ENCODE results near the gene NECTIN2. TPM values are rescaled to one million over a fixed set of nuclear protein-coding genes. Genes with fewer than 3 reads are reported as not detected.
"Not testable (repeated sequence)": the region's sequence is repeated elsewhere in the genome, so short reads cannot be mapped to it uniquely, and the experiment has no call there.

Gene NECTIN2
- total RNA-seq, 2 experiments from 2014 or later: 1.8 to 1.9 TPM

GRCh38 chr19:44887648-44888047, 41.6 kb downstream of the NECTIN2 start:
- Histone ChIP-seq H3K27ac (ENCODE audit: low read depth in 1 of 2, low read length in 2 of 2) (no peak overlapping the region), H3K4me1 (ENCODE audit: insufficient read depth, low read length) (peaks cover 23% of the 10 kb centered on the region), H3K36me3 (ENCODE audit: insufficient read depth, low read length) (peaks cover 3% of the 10 kb centered on the region), H3K9me3 (ENCODE audit: control insufficient read depth in 1 of 2, insufficient read depth in 1 of 2, low read length in 2 of 2) (no peaks in the 10 kb centered on the region), H3K4me3 (ENCODE audit: low read length) (no peak overlapping the region), H3K27me3 (ENCODE audit: control insufficient read depth in 1 of 2, insufficient read depth in 2 of 2, low read length in 2 of 2) (no peaks in the 10 kb centered on the region)
- ATAC-seq (ENCODE audit: poor library complexity) (no peak), DNase-seq (no peak)
- Mint-ChIP-seq H3K9me3 (no peaks in the 10 kb centered on the region), H3K27me3 (no peaks in the 10 kb centered on the region), H3K4me3 (peak overlapping the region; percentile 35), H3K4me1 (ENCODE audit: low read depth) (peaks cover 21% of the 10 kb centered on the region), H3K36me3 (ENCODE audit: low read depth) (peaks cover 13% of the 10 kb centered on the region), H3K27ac (no peak overlapping the region)
- intact Hi-C loops (cut with DNase I, micrococcal nuclease): no loop called here
- POLR2A ChIA-PET: no interaction called here
- CTCF ChIA-PET: no interaction called here
- TF ChIP-seq CTCF (IDR thresholded peaks at IDR 0.05): no peak

DNA sequence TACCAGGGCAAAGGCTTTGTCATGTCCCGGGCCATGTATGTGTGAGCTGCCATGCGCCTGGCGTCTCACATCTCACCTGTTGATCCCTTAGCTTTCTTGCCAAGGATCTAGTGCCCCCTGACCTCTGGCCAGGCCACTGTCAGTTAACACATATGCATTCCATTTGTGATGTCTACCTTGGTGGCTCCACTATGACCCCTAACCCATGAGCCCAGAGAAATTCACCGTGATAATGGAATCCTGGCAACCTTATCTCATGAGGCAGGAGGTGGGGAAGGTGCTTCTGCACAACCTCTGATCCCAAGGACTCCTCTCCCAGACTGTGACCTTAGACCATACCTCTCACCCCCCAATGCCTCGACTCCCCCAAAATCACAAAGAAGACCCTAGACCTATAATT, 42.2 kb downstream of the NECTIN2 start:
- POLR2A ChIA-PET; H3K27me3 Mint-ChIP-seq; DNase-seq; H3K36me3 ChIP-seq (ENCODE audit: insufficient read depth, low read length); H3K9me3 ChIP-seq (ENCODE audit: control insufficient read depth in 1 of 2, insufficient read depth in 1 of 2, low read length in 2 of 2); H3K4me3 ChIP-seq (ENCODE audit: low read length); H3K27ac Mint-ChIP-seq; intact Hi-C loops (cut with DNase I, micrococcal nuclease); ATAC-seq (ENCODE audit: poor library complexity); H3K9me3 Mint-ChIP-seq; CTCF ChIA-PET; H3K27ac ChIP-seq (ENCODE audit: low read depth in 1 of 2, low read length in 2 of 2); H3K27me3 ChIP-seq (ENCODE audit: control insufficient read depth in 1 of 2, insufficient read depth in 2 of 2, low read length in 2 of 2); H3K4me3 Mint-ChIP-seq: not testable (repeated sequence)
- H3K4me1 ChIP-seq (ENCODE audit: insufficient read depth, low read length): peaks cover 24% of the 10 kb centered on the region
- Mint-ChIP-seq H3K4me1 (ENCODE audit: low read depth) (peaks cover 25% of the 10 kb centered on the region), H3K36me3 (ENCODE audit: low read depth) (peaks cover 19% of the 10 kb centered on the region)

GRCh38 chr19:44889830-44890365, 43.8 kb downstream of the NECTIN2 start:
- no peaks in the 10 kb centered on the region for H3K9me3 Mint-ChIP-seq
- ATAC-seq (ENCODE audit: poor library complexity): no peak
- Histone ChIP-seq H3K36me3 (ENCODE audit: insufficient read depth, low read length) (peaks cover 22% of the 10 kb centered on the region), H3K4me3 (ENCODE audit: low read length) (peak overlapping the region; percentile 63), H3K27ac (ENCODE audit: low read depth in 1 of 2, low read length in 2 of 2) (peak overlapping the region; percentile 94 to 95), H3K27me3 (ENCODE audit: control insufficient read depth in 1 of 2, insufficient read depth in 2 of 2, low read length in 2 of 2) (no peaks in the 10 kb centered on the region), H3K9me3 (ENCODE audit: control insufficient read depth in 1 of 2, insufficient read depth in 1 of 2, low read length in 2 of 2) (no peaks in the 10 kb centered on the region), H3K4me1 (ENCODE audit: insufficient read depth, low read length) (peaks cover 24% of the 10 kb centered on the region)
- no peaks in the 10 kb centered on the region for H3K27me3 Mint-ChIP-seq
- peak in 1 of 14 experiments; percentile 47 for DNase-seq
- ChIA-PET CTCF (interaction anchor here (1.1 to 1.4 kb wide), 3 partner anchors 44 to 119 kb away, joined by 3 read pairs; partner anchors contain the start of gene NECTIN2), POLR2A (interaction anchor here (0.5 to 2.5 kb wide), 10 partner anchors 16 to 676 kb away, joined by 3 to 24 read pairs (median 6); partner anchors contain the start of genes APOE, BLOC1S3, CLASRP and CLPTM1)
- H3K27ac Mint-ChIP-seq: peak overlapping the region; percentile 83
- TF ChIP-seq CTCF (IDR thresholded peaks at IDR 0.05): no peak
- H3K36me3 Mint-ChIP-seq (ENCODE audit: low read depth): peaks cover 29% of the 10 kb centered on the region
- peak overlapping the region; percentile 82 for H3K4me3 Mint-ChIP-seq
- peaks cover 25% of the 10 kb centered on the region for H3K4me1 Mint-ChIP-seq (ENCODE audit: low read depth)
- intact Hi-C loops (cut with DNase I, micrococcal nuclease): loop anchor here (1.0 to 2.0 kb wide), 4 partner anchors 65 to 289 kb away; partner anchors contain the start of genes BLOC1S3 (in 2 of the 2), CLPTM1 (in 2 of the 2), TRAPPC6A (in 2 of the 2) and RELB (in 1 of the 2)

Data from CD4-positive, alpha-beta T cell (primary cell).